ENCODE results near the gene ZNF692.

ZNF692 gene

GRCh38 chr1:248825573-248825908 lies 33.3 kb downstream of the ZNF692 start:
- peaks cover 47% of the 10 kb centered on the region for H3K4me1 ChIP-seq (ENCODE audit: control insufficient read depth, low read length)
- H3K79me2 ChIP-seq (ENCODE audit: control insufficient read depth, low read length) = peaks cover 50% of the 10 kb centered on the region
- peak overlapping the region; percentile 85 for H3K27ac ChIP-seq (ENCODE audit: low read depth, low read length)

DNA sequence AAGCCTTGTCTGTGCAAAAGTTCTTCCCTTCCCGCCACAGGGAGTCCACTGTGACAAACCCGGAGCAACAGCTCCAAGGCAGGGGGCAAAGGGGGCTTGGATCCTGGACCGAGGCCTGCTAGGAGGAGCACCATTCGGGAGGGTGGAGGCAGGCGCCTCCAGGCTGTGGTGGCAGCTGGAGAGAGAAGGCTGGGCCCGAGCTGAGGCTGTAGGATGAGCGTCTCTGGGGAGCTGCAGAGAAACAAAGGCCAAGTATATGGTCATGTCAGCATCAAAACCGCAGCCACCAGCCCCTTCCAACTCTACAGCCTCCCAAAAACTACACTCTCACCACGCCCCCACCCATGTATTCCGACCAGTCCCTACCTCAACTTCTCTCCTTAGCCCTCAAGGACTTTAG lies 33.7 kb downstream of the ZNF692 start:
- H3K79me2 ChIP-seq (ENCODE audit: control insufficient read depth, low read length) = peaks cover 54% of the 10 kb centered on the region
- no peaks in the 10 kb centered on the region for H3K9me2 ChIP-seq (replicated peaks; ENCODE audit: control insufficient read depth, low read length)
- H3F3A ChIP-seq (ENCODE audit: control insufficient read depth, insufficient read depth) = 0 out of 2 replicates have a peak, but pooled peaks cover 3% of the 10 kb centered on the region
- H3K9me3 ChIP-seq (ENCODE audit: control insufficient read depth, insufficient read depth, low read length) = no peaks in the 10 kb centered on the region
- peak overlapping the region; percentile 85; the same call in 1 of the 2 replicates for H3K27ac ChIP-seq (ENCODE audit: low read depth, low read length)
- H4K20me1 ChIP-seq (ENCODE audit: control insufficient read depth, insufficient read depth, low read depth, low read length) = peaks cover 8% of the 10 kb centered on the region; the same call in 1 of the 2 replicates
- peaks cover 49% of the 10 kb centered on the region for H3K4me1 ChIP-seq (ENCODE audit: control insufficient read depth, low read length)
- TF ChIP-seq CTCF (IDR thresholded peaks at IDR 0.05; ENCODE audit: low read depth, low read length, poor library complexity, severe bottlenecking) (no peak), EZH2phosphoT487 (IDR thresholded peaks at IDR 0.05; ENCODE audit: borderline replicate concordance, low read length) (no peak)
- H3K27me3 ChIP-seq (ENCODE audit: control insufficient read depth, low read length) = no peaks in the 10 kb centered on the region
- H3K4me2 ChIP-seq (ENCODE audit: low read length) = peak overlapping the region; percentile 94
- peak overlapping the region; percentile 97 for H3K4me3 ChIP-seq (ENCODE audit: low read length)
- H3K36me3 ChIP-seq (ENCODE audit: control insufficient read depth, low read length) = peaks cover 39% of the 10 kb centered on the region

More at GRCh38 chr1:248825573-248825908, 33.3 kb downstream of the ZNF692 start:
- Histone ChIP-seq H3K9me3 (ENCODE audit: control insufficient read depth, insufficient read depth, low read length) (no peaks in the 10 kb centered on the region), H3K9me2 (replicated peaks; ENCODE audit: control insufficient read depth, low read length) (no peaks in the 10 kb centered on the region), H3K4me2 (ENCODE audit: low read length) (peak overlapping the region; percentile 94), H3K36me3 (ENCODE audit: control insufficient read depth, low read length) (peaks cover 35% of the 10 kb centered on the region), H4K20me1 (ENCODE audit: control insufficient read depth, insufficient read depth, low read depth, low read length) (peaks cover 8% of the 10 kb centered on the region; the same call in 1 of the 2 replicates), H3K4me3 (ENCODE audit: low read length) (peak overlapping the region; percentile 97), H3F3A (ENCODE audit: control insufficient read depth, insufficient read depth) (0 out of 2 replicates have a peak, but pooled peaks cover 3% of the 10 kb centered on the region), H3K27me3 (ENCODE audit: control insufficient read depth, low read length) (no peaks in the 10 kb centered on the region)
- TF ChIP-seq CTCF (IDR thresholded peaks at IDR 0.05; ENCODE audit: low read depth, low read length, poor library complexity, severe bottlenecking) = no peak
- TF ChIP-seq EZH2phosphoT487 (IDR thresholded peaks at IDR 0.05; ENCODE audit: borderline replicate concordance, low read length) = no peak

- TF ChIP-seq EZH2phosphoT487 (IDR thresholded peaks at IDR 0.05; ENCODE audit: borderline replicate concordance, low read length) (no peak), CTCF (IDR thresholded peaks at IDR 0.05; ENCODE audit: low read depth, low read length, poor library complexity, severe bottlenecking) (no peak)
- no peaks in the 10 kb centered on the region for H3K27me3 ChIP-seq (ENCODE audit: control insufficient read depth, low read length)
- peaks cover 8% of the 10 kb centered on the region; the same call in 1 of the 2 replicates for H4K20me1 ChIP-seq (ENCODE audit: control insufficient read depth, insufficient read depth, low read depth, low read length)
- H3K36me3 ChIP-seq (ENCODE audit: control insufficient read depth, low read length) = peaks cover 41% of the 10 kb centered on the region
- H3K4me1 ChIP-seq (ENCODE audit: control insufficient read depth, low read length) = peaks cover 52% of the 10 kb centered on the region
- peak overlapping the region; percentile 94 for H3K4me2 ChIP-seq (ENCODE audit: low read length)
- peak overlapping the region; percentile 97 for H3K4me3 ChIP-seq (ENCODE audit: low read length)
- peaks cover 56% of the 10 kb centered on the region for H3K79me2 ChIP-seq (ENCODE audit: control insufficient read depth, low read length)
- H3K27ac ChIP-seq (ENCODE audit: low read depth, low read length) = no peak overlapping the region
- no peaks in the 10 kb centered on the region for H3K9me3 ChIP-seq (ENCODE audit: control insufficient read depth, insufficient read depth, low read length)
- no peaks in the 10 kb centered on the region for H3K9me2 ChIP-seq (replicated peaks; ENCODE audit: control insufficient read depth, low read length)
- 0 out of 2 replicates have a peak, but pooled peaks cover 3% of the 10 kb centered on the region for H3F3A ChIP-seq (ENCODE audit: control insufficient read depth, insufficient read depth)
Measured at GRCh38 chr1:248824701-248825100, 34.2 kb downstream of the ZNF692 start.

Measured in DOHH2 (cell line).